ENCODE results near the gene MR1.

Gene MR1

GRCh38 chr1:181016563-181016962 lies 17.2 kb upstream of the MR1 start:
- no peak for DNase-seq (ENCODE audit: low read depth)
- no peak overlapping the region for H3K4me3 ChIP-seq (replicated peaks; ENCODE audit: low read depth, low read length)
- no peak for TF ChIP-seq CTCF (IDR thresholded peaks at IDR 0.05; ENCODE audit: low read length, missing control alignments)

- TF ChIP-seq CTCF (IDR thresholded peaks at IDR 0.05; ENCODE audit: low read length, missing control alignments): no peak
- DNase-seq (ENCODE audit: low read depth): no peak
- no peak overlapping the region for H3K4me3 ChIP-seq (replicated peaks; ENCODE audit: low read depth, low read length)
Observed at GRCh38 chr1:181018901-181019681, 14.7 kb upstream of the MR1 start.

GRCh38 chr1:181021159-181021558 lies 12.6 kb upstream of the MR1 start:
- peak overlapping the region; percentile 90 for H3K4me3 ChIP-seq (replicated peaks; ENCODE audit: low read depth, low read length)
- no peak for TF ChIP-seq CTCF (IDR thresholded peaks at IDR 0.05; ENCODE audit: low read length, missing control alignments)

GRCh38 chr1:181021811-181022434 lies 11.9 kb upstream of the MR1 start:
- peak; percentile 83 for DNase-seq (ENCODE audit: low read depth)
- no peak for TF ChIP-seq CTCF (IDR thresholded peaks at IDR 0.05; ENCODE audit: low read length, missing control alignments)
- H3K4me3 ChIP-seq (replicated peaks; ENCODE audit: low read depth, low read length): peak overlapping the region; percentile 90

More at GRCh38 chr1:181021159-181021558, 12.6 kb upstream of the MR1 start:
- no peak for DNase-seq (ENCODE audit: low read depth)

- no peak for DNase-seq (ENCODE audit: low read depth)
- TF ChIP-seq CTCF (IDR thresholded peaks at IDR 0.05; ENCODE audit: low read length, missing control alignments): no peak
- H3K4me3 ChIP-seq (replicated peaks; ENCODE audit: low read depth, low read length): peak overlapping the region; percentile 90
Observed at GRCh38 chr1:181023265-181024057, 10.3 kb upstream of the MR1 start.

GRCh38 chr1:181028196-181028595 lies 5.6 kb upstream of the MR1 start:
- TF ChIP-seq CTCF (IDR thresholded peaks at IDR 0.05; ENCODE audit: low read length, missing control alignments): no peak
- H3K4me3 ChIP-seq (replicated peaks; ENCODE audit: low read depth, low read length): no peak overlapping the region
- DNase-seq (ENCODE audit: low read depth): no peak

Measured in fibroblast of pulmonary artery (primary cell).